PC-9 (cell line): ENCODE measurements around the gene PYDC1. TPM values are rescaled to one million over a fixed set of nuclear protein-coding genes. Genes with fewer than 3 reads are reported as not detected.
A peak's percentile ranks its signal among the peaks of the same experiment; 100 is the strongest.

Experiments used
- Bru-seq: library from RNA; stranded (reverse); fragments of 400-500 nt; gene quantifications from one replicate; lab custom pipeline; 2021; lab: Mats Ljungman, UMichigan
- BruChase-seq, 2 experiments: library from RNA; stranded (reverse); fragments of 400-500 nt; gene quantifications; one replicate each; lab custom pipeline; 2021; lab: Mats Ljungman, UMichigan
- BruUV-seq: library from RNA; stranded (reverse); fragments of 400-500 nt; replicated peaks from 2 replicates; lab custom pipeline; 2021; lab: Mats Ljungman, UMichigan
- CTCF ChIA-PET: fragments of 300-600 bp; sonication (Branson Sonifier 250); formaldehyde crosslinking; loops from one replicate; lab custom pipeline; 2022; ENCODE audit warnings: antibody characterized with exemption; lab: Charles Lee
- POLR2A ChIA-PET: fragments of 300-600 bp; sonication (Branson Sonifier 250); formaldehyde crosslinking; loops from one replicate; lab custom pipeline; 2022; ENCODE audit warnings: antibody characterized with exemption; ENCODE audit not compliant: unreplicated experiment; lab: Charles Lee
- DNase-seq, 2 experiments: peaks; one replicate each; pipeline versions ENCODE4 v3.0.0 to v3.0.0-alpha.2; 2015 to 2022; ENCODE audit warnings: mixed read lengths in 1 of 2
- H2AFZ ChIP-seq: fragments of 200-600 bp; sonication (generic); 2 replicates; pipeline ENCODE4 v1.8.1; 2017; ENCODE audit warnings: antibody characterized with exemption
- H3F3A ChIP-seq: fragments of 200-600 bp; sonication (generic); 2 replicates; pipeline ENCODE4 v1.8.1; 2017; ENCODE audit warnings: antibody characterized with exemption, mild to moderate bottlenecking, low read depth; ENCODE audit not compliant: insufficient read depth
- H3K27ac ChIP-seq: fragments of 200-600 bp; sonication (generic); 2 replicates; pipeline ENCODE4 v1.6.1; 2016; ENCODE audit warnings: mixed run types
- H3K27me3 ChIP-seq: fragments of 200-600 bp; sonication (generic); 2 replicates; pipeline ENCODE4 v1.6.1; 2016; ENCODE audit warnings: low read depth, mixed run types; ENCODE audit not compliant: insufficient read depth
- H3K36me3 ChIP-seq: fragments of 200-600 bp; sonication (generic); 2 replicates; pipeline ENCODE4 v1.6.1; 2016; ENCODE audit warnings: low read depth, mixed run types
- H3K4me1 ChIP-seq: fragments of 200-600 bp; sonication (generic); replicated peaks from 2 replicates; pipeline ENCODE4 v1.6.1; 2016; ENCODE audit warnings: mixed run types; ENCODE audit not compliant: insufficient read depth
- H3K4me2 ChIP-seq: fragments of 200-600 bp; sonication (generic); 2 replicates; pipeline ENCODE4 v1.6.1; 2017; ENCODE audit warnings: mixed run types
- H3K4me3 ChIP-seq: fragments of 200-600 bp; sonication (generic); 2 replicates; pipeline ENCODE4 v1.6.1; 2016; ENCODE audit warnings: mixed run types
- H3K79me2 ChIP-seq: fragments of 200-600 bp; sonication (generic); 2 replicates; pipeline ENCODE4 v1.6.1; 2017; ENCODE audit warnings: low read depth, mixed run types
- H3K9me2 ChIP-seq: fragments of 200-600 bp; sonication (generic); 2 replicates; pipeline ENCODE4 v1.8.1; 2017; ENCODE audit warnings: mild to moderate bottlenecking; ENCODE audit not compliant: insufficient read depth
- H3K9me3 ChIP-seq: fragments of 200-600 bp; sonication (generic); 2 replicates; pipeline ENCODE4 v1.8.1; 2016; ENCODE audit warnings: low read depth; ENCODE audit not compliant: insufficient read depth
- H4K20me1 ChIP-seq: fragments of 200-600 bp; sonication (generic); 2 replicates; pipeline ENCODE4 v1.8.1; 2017; ENCODE audit not compliant: insufficient read depth
- EZH2 ChIP-seq: fragments of 200-600 bp; sonication (generic); IDR thresholded peaks from 2 replicates; pipeline ENCODE4 v1.8.0; 2017; ENCODE audit warnings: antibody characterized with exemption, low read depth
- intact Hi-C: fragments of 100-400 bp; cut with micrococcal nuclease; formaldehyde crosslinking; loops from one replicate; pipeline ENCODE4 v1.10.0; 2022; ENCODE audit not compliant: unreplicated experiment
- long read RNA-seq: library from polyadenylated mRNA; stranded (forward); transcript quantifications from one replicate; pipeline ENCODE4 v2.0.0, GENCODE V29; 2022
- total RNA-seq: library from RNA; stranded (reverse); gene quantifications from 2 replicates; pipeline ENCODE4 v1.2.3, GENCODE V29; 2021
- TF ChIP-seq, protein P1 (sequence below): fragments of 200-600 bp; sonication (generic); conservative IDR thresholded peaks from 2 replicates; pipeline ENCODE4 v1.6.1; 2017; ENCODE audit warnings: mixed run types, antibody characterized with exemption, mild to moderate bottlenecking, moderate library complexity

The PYDC1 gene
- not detected in 2 replicates for total RNA-seq
- Bru-seq, nascent RNA, result not detected
- not detected for BruChase-seq, experiment 1, labeled RNA remaining after a 2-hour chase
- not detected for BruChase-seq, experiment 2, labeled RNA remaining after a 6-hour chase
- long read RNA-seq, result 0 reads

DNA sequence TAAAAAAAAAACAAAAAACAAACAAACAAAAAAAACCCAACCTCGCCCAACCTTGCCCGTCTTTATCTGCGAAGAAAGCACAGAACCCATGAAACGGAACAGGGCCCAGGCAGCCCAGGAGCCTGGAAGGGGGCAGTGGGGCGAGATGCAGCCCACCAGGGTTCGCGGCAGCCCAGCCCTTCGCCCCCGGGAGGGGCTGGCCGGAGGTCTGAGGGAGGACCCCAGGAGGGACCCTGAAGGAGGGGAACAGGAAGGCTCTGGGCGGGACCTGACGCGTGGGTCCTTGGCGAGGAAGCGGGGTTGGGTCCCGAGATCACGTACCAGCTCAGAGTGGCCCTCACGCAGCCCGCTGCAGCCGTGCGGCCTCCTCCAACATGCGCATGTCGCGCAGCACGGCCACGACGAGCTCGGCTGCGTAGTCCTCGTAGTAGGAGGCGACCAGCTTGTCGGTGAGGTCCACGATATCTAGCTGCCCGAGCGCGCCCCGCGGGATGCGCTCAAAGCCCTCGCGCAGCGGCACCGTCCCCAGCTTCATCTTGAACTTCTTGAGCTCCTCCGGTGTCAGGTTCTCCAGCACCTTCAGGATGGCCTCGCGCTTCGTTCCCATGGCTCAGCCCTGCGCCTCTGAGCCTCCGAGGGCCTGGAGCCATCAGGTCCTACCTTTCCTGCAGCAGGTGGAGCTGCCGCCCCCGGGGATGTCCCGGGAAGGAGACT is at the start of gene PYDC1:
PYDC1 (minus strand) TSS at position 714 of the 714 bp plus-strand sequence; CDS start at position 607, 107 bp downstream.
- no peak within 1 kb of the TSS for H3K27ac ChIP-seq
- peaks cover 20% of the 10 kb centered on the region for H3K27me3 ChIP-seq
- no peaks in the 10 kb centered on the region for H3K79me2 ChIP-seq
- H3K9me3 ChIP-seq, result no peaks in the 10 kb centered on the region
- intact Hi-C loops, result no loop called here
- peak within 1 kb of the TSS; percentile 97 for H3K4me2 ChIP-seq
- no peak within 1 kb of the TSS for H2AFZ ChIP-seq
- TF ChIP-seq, protein P1, sequence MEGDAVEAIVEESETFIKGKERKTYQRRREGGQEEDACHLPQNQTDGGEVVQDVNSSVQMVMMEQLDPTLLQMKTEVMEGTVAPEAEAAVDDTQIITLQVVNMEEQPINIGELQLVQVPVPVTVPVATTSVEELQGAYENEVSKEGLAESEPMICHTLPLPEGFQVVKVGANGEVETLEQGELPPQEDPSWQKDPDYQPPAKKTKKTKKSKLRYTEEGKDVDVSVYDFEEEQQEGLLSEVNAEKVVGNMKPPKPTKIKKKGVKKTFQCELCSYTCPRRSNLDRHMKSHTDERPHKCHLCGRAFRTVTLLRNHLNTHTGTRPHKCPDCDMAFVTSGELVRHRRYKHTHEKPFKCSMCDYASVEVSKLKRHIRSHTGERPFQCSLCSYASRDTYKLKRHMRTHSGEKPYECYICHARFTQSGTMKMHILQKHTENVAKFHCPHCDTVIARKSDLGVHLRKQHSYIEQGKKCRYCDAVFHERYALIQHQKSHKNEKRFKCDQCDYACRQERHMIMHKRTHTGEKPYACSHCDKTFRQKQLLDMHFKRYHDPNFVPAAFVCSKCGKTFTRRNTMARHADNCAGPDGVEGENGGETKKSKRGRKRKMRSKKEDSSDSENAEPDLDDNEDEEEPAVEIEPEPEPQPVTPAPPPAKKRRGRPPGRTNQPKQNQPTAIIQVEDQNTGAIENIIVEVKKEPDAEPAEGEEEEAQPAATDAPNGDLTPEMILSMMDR, result no peak
- no peak for TF ChIP-seq EZH2
- DNase-seq, result no peak
- H3K4me3 ChIP-seq, result peak within 1 kb of the TSS; percentile 60; the same call in 1 of the 2 replicates
- H4K20me1 ChIP-seq, result no peaks in the 10 kb centered on the region
- H3K9me2 ChIP-seq, result no peaks in the 10 kb centered on the region
- H3F3A ChIP-seq, result no peaks in the 10 kb centered on the region
- H3K36me3 ChIP-seq, result no peaks in the 10 kb centered on the region
- ChIA-PET POLR2A (no interaction called here), CTCF (interaction anchor here (0.7 to 0.9 kb wide), 2 partner anchors 10 to 38 kb away, joined by 3 to 5 read pairs; no protein-coding TSS in a partner anchor)
- BruUV-seq, result no TSS peak
- peaks cover 6% of the 10 kb centered on the region for H3K4me1 ChIP-seq

DNA sequence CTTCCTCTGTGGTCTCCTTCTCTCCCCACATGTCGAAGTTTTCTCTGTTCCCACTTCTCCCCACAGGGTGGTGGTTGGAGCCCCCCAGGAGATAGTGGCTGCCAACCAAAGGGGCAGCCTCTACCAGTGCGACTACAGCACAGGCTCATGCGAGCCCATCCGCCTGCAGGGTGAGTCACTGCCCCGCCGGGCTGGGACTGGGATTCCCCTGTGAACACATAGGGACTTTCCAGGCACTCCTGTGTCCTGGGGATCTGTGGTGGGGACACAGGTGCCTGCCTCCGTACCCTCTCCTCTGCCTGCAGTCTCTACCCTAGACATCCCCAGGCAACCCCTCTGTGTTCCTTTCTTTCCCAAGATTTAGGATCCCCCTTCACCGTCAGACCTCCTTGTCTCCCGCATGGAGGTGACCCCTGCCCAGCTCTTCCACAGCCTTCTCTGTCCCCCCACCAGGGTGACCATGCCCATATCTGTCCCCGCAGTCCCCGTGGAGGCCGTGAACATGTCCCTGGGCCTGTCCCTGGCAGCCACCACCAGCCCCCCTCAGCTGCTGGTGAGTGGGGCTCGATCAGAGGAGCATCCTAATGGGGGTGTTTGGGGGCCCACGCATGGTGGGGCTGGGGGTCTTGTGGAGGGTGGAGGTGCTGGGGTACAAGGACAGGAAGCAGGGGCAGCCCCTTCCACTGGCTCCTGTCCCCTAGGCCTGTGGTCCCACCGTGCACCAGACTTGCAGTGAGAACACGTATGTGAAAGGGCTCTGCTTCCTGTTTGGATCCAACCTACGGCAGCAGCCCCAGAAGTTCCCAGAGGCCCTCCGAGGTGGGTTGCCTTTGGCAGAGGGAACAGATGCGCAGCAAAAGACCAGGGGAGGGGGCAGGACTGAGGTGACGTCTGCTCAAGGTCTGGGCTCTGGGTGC is 48.7 kb upstream of the PYDC1 start:
- DNase-seq, result peak; percentile 66 to 74

More for the DNA sequence above, 48.7 kb upstream of the PYDC1 start:
- peaks cover 27% of the 10 kb centered on the region for H3K4me1 ChIP-seq
- TSS peak; percentile 50 for BruUV-seq
- H2AFZ ChIP-seq, result peak overlapping the region; percentile 25; the same call in 1 of the 2 replicates
- H3K79me2 ChIP-seq, result no peaks in the 10 kb centered on the region
- H3K4me2 ChIP-seq, result peak overlapping the region; percentile 57
- TF ChIP-seq EZH2, result no peak
- TF ChIP-seq, protein P1, result no peak
- H3K9me2 ChIP-seq, result no peaks in the 10 kb centered on the region
- intact Hi-C loops, result loop anchor here (5.0 kb wide), 1 partner anchor 117 kb away; no protein-coding TSS in a partner anchor
- no peak overlapping the region; the same call in 1 of the 2 replicates for H3K4me3 ChIP-seq
- no peaks in the 10 kb centered on the region for H3K36me3 ChIP-seq
- no peaks in the 10 kb centered on the region for H4K20me1 ChIP-seq
- POLR2A ChIA-PET, result interaction anchor here (0.7 kb wide), 1 partner anchor 65 kb away, joined by 3 read pairs; no protein-coding TSS in a partner anchor
- CTCF ChIA-PET, result no interaction called here
- H3F3A ChIP-seq, result peaks cover 5% of the 10 kb centered on the region; the same call in 1 of the 2 replicates
- H3K9me3 ChIP-seq, result no peaks in the 10 kb centered on the region
- no peaks in the 10 kb centered on the region for H3K27me3 ChIP-seq
- peak overlapping the region; percentile 58 for H3K27ac ChIP-seq
